Neural progenitor cell (in vitro differentiated cells): ENCODE measurements around the gene MAGI2.

ENCODE experiments used
- EZH2 ChIP-seq: fragments of 200-600 bp; sonication (generic); IDR thresholded peaks from 2 replicates; pipeline ENCODE4 v1.6.1; 2017; ENCODE audit warnings: antibody characterized with exemption, mild to moderate bottlenecking, moderate library complexity
- TF ChIP-seq, protein P1 (sequence below): fragments of 200-600 bp; sonication (generic); IDR thresholded peaks from 2 replicates; pipeline ENCODE4 v1.5.1; 2017; ENCODE audit warnings: antibody characterized with exemption, mild to moderate bottlenecking

DNA sequence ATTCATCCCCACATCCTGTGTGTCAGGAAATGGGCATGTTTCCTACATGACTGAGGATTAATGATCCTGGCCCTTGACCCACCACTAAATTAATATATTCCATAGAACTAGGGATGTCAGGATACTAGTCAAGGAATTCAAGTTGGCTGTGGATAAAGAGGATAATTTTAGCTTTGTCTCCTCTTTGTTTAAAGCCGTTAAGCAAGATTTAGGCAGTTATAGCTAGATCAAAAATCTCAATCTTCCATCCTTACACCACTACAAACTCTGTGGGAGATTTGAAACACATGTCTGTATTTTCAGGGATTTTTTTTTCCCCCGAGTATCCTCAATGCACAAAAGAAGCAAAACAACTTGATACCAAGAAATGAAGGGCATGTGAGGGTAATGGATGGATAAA lies 417.1 kb downstream of the MAGI2 start:
- TF ChIP-seq, protein P1, sequence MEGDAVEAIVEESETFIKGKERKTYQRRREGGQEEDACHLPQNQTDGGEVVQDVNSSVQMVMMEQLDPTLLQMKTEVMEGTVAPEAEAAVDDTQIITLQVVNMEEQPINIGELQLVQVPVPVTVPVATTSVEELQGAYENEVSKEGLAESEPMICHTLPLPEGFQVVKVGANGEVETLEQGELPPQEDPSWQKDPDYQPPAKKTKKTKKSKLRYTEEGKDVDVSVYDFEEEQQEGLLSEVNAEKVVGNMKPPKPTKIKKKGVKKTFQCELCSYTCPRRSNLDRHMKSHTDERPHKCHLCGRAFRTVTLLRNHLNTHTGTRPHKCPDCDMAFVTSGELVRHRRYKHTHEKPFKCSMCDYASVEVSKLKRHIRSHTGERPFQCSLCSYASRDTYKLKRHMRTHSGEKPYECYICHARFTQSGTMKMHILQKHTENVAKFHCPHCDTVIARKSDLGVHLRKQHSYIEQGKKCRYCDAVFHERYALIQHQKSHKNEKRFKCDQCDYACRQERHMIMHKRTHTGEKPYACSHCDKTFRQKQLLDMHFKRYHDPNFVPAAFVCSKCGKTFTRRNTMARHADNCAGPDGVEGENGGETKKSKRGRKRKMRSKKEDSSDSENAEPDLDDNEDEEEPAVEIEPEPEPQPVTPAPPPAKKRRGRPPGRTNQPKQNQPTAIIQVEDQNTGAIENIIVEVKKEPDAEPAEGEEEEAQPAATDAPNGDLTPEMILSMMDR = no peak
- TF ChIP-seq EZH2 = no peak
